ENCODE data around the gene FAXDC2. TPM values are rescaled to one million over a fixed set of nuclear protein-coding genes. Genes with fewer than 3 reads are reported as not detected.

Gene FAXDC2
- total RNA-seq, 1 experiment from 2014 or later = 0.95 TPM

GRCh38 chr5:154816891-154817492 lies 33.4 kb downstream of the FAXDC2 start:
- Mint-ChIP-seq H3K36me3 (ENCODE audit: insufficient read depth, unreplicated experiment) (peaks cover 100% of the 10 kb centered on the region), H3K27ac (ENCODE audit: unreplicated experiment) (peak overlapping the region; percentile 60), H3K27me3 (ENCODE audit: insufficient read depth, unreplicated experiment) (no peaks in the 10 kb centered on the region), H3K4me1 (ENCODE audit: low read depth, unreplicated experiment) (peaks cover under 1% of the 10 kb centered on the region), H3K4me3 (ENCODE audit: unreplicated experiment) (no peak overlapping the region), H3K9me3 (ENCODE audit: unreplicated experiment) (no peaks in the 10 kb centered on the region)
- TF ChIP-seq CTCF (IDR thresholded peaks at IDR 0.05; ENCODE audit: insufficient read depth in 1 of 2, low read depth in 1 of 2, low read length in 1 of 2, severe bottlenecking in 1 of 2, unreplicated experiment in 1 of 2) = no peak
- Histone ChIP-seq H3K4me3 (ENCODE audit: low read depth, low read length) (no peak overlapping the region), H3K4me1 (no peaks in the 10 kb centered on the region), H3K36me3 (ENCODE audit: control insufficient read depth, insufficient read depth, low read length) (peaks cover 9% of the 10 kb centered on the region), H3K9me3 (no peaks in the 10 kb centered on the region), H3K27me3 (replicated peaks; ENCODE audit: control insufficient read depth, insufficient read depth, low read length) (no peaks in the 10 kb centered on the region)
- DNase-seq = no peak
- ChIA-PET POLR2A (no interaction called here), CTCF (no interaction called here)
- intact Hi-C loops (cut with micrococcal nuclease; ENCODE audit: unreplicated experiment) = no loop called here
- BruUV-seq (replicated peaks) = TSS peak; percentile 31

- CTCF ChIA-PET = no interaction called here
- no peaks in the 10 kb centered on the region for H3K27me3 ChIP-seq (replicated peaks; ENCODE audit: control insufficient read depth, insufficient read depth, low read length)
- TF ChIP-seq CTCF (IDR thresholded peaks at IDR 0.05; ENCODE audit: insufficient read depth in 1 of 2, low read depth in 1 of 2, low read length in 1 of 2, severe bottlenecking in 1 of 2, unreplicated experiment in 1 of 2) = no peak
- H3K4me1 ChIP-seq = peaks cover 9% of the 10 kb centered on the region; the same call in 1 of the 2 replicates
- no peak for DNase-seq
- peaks cover 100% of the 10 kb centered on the region for H3K36me3 Mint-ChIP-seq (ENCODE audit: insufficient read depth, unreplicated experiment)
- no TSS peak for BruUV-seq (replicated peaks)
- H3K36me3 ChIP-seq (ENCODE audit: control insufficient read depth, insufficient read depth, low read length) = peaks cover 9% of the 10 kb centered on the region
- peaks cover 10% of the 10 kb centered on the region for H3K4me1 Mint-ChIP-seq (ENCODE audit: low read depth, unreplicated experiment)
- no peaks in the 10 kb centered on the region for H3K27me3 Mint-ChIP-seq (ENCODE audit: insufficient read depth, unreplicated experiment)
- no peak overlapping the region for H3K4me3 ChIP-seq (ENCODE audit: low read depth, low read length)
- H3K4me3 Mint-ChIP-seq (ENCODE audit: unreplicated experiment) = no peak overlapping the region
- POLR2A ChIA-PET = no interaction called here
- intact Hi-C loops (cut with micrococcal nuclease; ENCODE audit: unreplicated experiment) = no loop called here
- peak overlapping the region; percentile 60 for H3K27ac Mint-ChIP-seq (ENCODE audit: unreplicated experiment)
- no peaks in the 10 kb centered on the region for H3K9me3 ChIP-seq
- H3K9me3 Mint-ChIP-seq (ENCODE audit: unreplicated experiment) = no peaks in the 10 kb centered on the region
These were observed 34.6 kb downstream of the FAXDC2 start for GRCh38 chr5:154815684-154816247.

GRCh38 chr5:154815025-154815424 lies 35.4 kb downstream of the FAXDC2 start:
- ChIA-PET CTCF (no interaction called here), POLR2A (no interaction called here)
- H3K4me1 Mint-ChIP-seq (ENCODE audit: low read depth, unreplicated experiment) = peaks cover 10% of the 10 kb centered on the region
- BruUV-seq (replicated peaks) = no TSS peak
- no peak overlapping the region for H3K4me3 Mint-ChIP-seq (ENCODE audit: unreplicated experiment)
- Histone ChIP-seq H3K9me3 (no peaks in the 10 kb centered on the region), H3K4me3 (ENCODE audit: low read depth, low read length) (no peak overlapping the region), H3K4me1 (peaks cover 9% of the 10 kb centered on the region; the same call in 1 of the 2 replicates), H3K36me3 (ENCODE audit: control insufficient read depth, insufficient read depth, low read length) (peaks cover 9% of the 10 kb centered on the region), H3K27me3 (replicated peaks; ENCODE audit: control insufficient read depth, insufficient read depth, low read length) (no peaks in the 10 kb centered on the region)
- H3K36me3 Mint-ChIP-seq (ENCODE audit: insufficient read depth, unreplicated experiment) = peaks cover 100% of the 10 kb centered on the region
- H3K9me3 Mint-ChIP-seq (ENCODE audit: unreplicated experiment) = no peaks in the 10 kb centered on the region
- intact Hi-C loops (cut with micrococcal nuclease; ENCODE audit: unreplicated experiment) = no loop called here
- no peaks in the 10 kb centered on the region for H3K27me3 Mint-ChIP-seq (ENCODE audit: insufficient read depth, unreplicated experiment)
- H3K27ac Mint-ChIP-seq (ENCODE audit: unreplicated experiment) = peak overlapping the region; percentile 60
- no peak for DNase-seq
- TF ChIP-seq CTCF (IDR thresholded peaks at IDR 0.05; ENCODE audit: insufficient read depth in 1 of 2, low read depth in 1 of 2, low read length in 1 of 2, severe bottlenecking in 1 of 2, unreplicated experiment in 1 of 2) = no peak
